Frontal cortex (tissue), 1 donor: ENCODE data around the gene USP17L30. TPM values are rescaled to one million over a fixed set of nuclear protein-coding genes. Genes with fewer than 3 reads are reported as not detected.

Source experiments
- small RNA-seq: library from RNA; depleted of rRNA; stranded (forward); fragments of <200 nt; gene quantifications from one replicate; pipeline ENCODE3, GENCODE V24; 2014
- total RNA-seq: library from RNA; depleted of rRNA; stranded (reverse); fragments of >200 nt; gene quantifications from one replicate; pipeline ENCODE4 v1.2.3, GENCODE V29; 2014

Gene USP17L30
- total RNA-seq, 1 donor from 2014 or later = not detected

Small RNAs within 50 kb of the gene (small RNA-seq; reads per million reads assigned to genes)
- not detected for gene RNA5SP153

Other genes with a start within 250 kb of the USP17L30 start
- gene FAM90A26, start 192.7 kb upstream of the USP17L30 start, total RNA-seq = not detected
- gene USP17L10, start 152.5 kb upstream of the USP17L30 start, total RNA-seq = not detected
- not detected for gene USP17L11, start 147.7 kb upstream of the USP17L30 start, total RNA-seq
- gene USP17L12, start 143.0 kb upstream of the USP17L30 start, total RNA-seq = not detected
- not detected for gene USP17L13, start 138.2 kb upstream of the USP17L30 start, total RNA-seq
- gene USP17L15, start 128.7 kb upstream of the USP17L30 start, total RNA-seq = not detected
- gene USP17L17, start 119.2 kb upstream of the USP17L30 start, total RNA-seq = not detected
- not detected for gene USP17L18, start 114.5 kb upstream of the USP17L30 start, total RNA-seq
- not detected for gene USP17L19, start 109.8 kb upstream of the USP17L30 start, total RNA-seq
- gene USP17L20, start 105.0 kb upstream of the USP17L30 start, total RNA-seq = not detected
- gene USP17L21, start 100.3 kb upstream of the USP17L30 start, total RNA-seq = not detected
- not detected for gene USP17L22, start 95.5 kb upstream of the USP17L30 start, total RNA-seq
- not detected for gene USP17L24, start 38.0 kb upstream of the USP17L30 start, total RNA-seq
- not detected for gene USP17L25, start 33.2 kb upstream of the USP17L30 start, total RNA-seq
- not detected for gene USP17L26, start 28.5 kb upstream of the USP17L30 start, total RNA-seq
- gene USP17L5, start 23.7 kb upstream of the USP17L30 start, total RNA-seq = not detected
- gene USP17L27, start 19.0 kb upstream of the USP17L30 start, total RNA-seq = not detected
- gene USP17L28, start 14.2 kb upstream of the USP17L30 start, total RNA-seq = not detected
- gene USP17L29, start 9.5 kb upstream of the USP17L30 start, total RNA-seq = not detected
- not detected for gene DEFB131A, start 81.3 kb downstream of the USP17L30 start, total RNA-seq